Keratinocyte (primary cell): Measurements from ENCODE around the gene TRAM2. TPM values are rescaled to one million over a fixed set of nuclear protein-coding genes. Genes with fewer than 3 reads are reported as not detected.

Experiments
- DNase-seq: peaks from one replicate; pipeline ENCODE4 v3.0.0-alpha.2; 2011; ENCODE audit warnings: low read depth, missing footprints, low spot score
- FAIRE-seq: peaks from 2 replicates; lab custom pipeline; 2011; peaks lifted over from hg19 to GRCh38; lab: Jason Lieb, UNC
- H2AFZ ChIP-seq: 2 replicates; pipeline ENCODE4 v1.6.0; 2012; ENCODE audit warnings: low read length, control low read depth, inconsistent platforms; ENCODE audit not compliant: control insufficient read depth
- H3K27ac ChIP-seq: 2 replicates; pipeline ENCODE4 v1.5.1; 2011; ENCODE audit warnings: low read length; ENCODE audit not compliant: control insufficient read depth, insufficient read depth
- H3K27me3 ChIP-seq: 3 replicates; pipeline ENCODE4 v1.6.0; 2011; ENCODE audit warnings: low read length; ENCODE audit not compliant: control insufficient read depth, insufficient read depth; ENCODE audit errors: extremely low read depth
- H3K36me3 ChIP-seq, 2 experiments: 2 replicates in 1 of 2; 3 replicates in 1 of 2; pipeline ENCODE4 v1.5.1; 2011; ENCODE audit warnings: low read length in 2 of 2, mild to moderate bottlenecking in 1 of 2; ENCODE audit not compliant: control insufficient read depth in 2 of 2, insufficient read depth in 2 of 2; ENCODE audit errors: extremely low read depth in 1 of 2
- H3K4me1 ChIP-seq: 3 replicates; pipeline ENCODE4 v1.5.1; 2011; ENCODE audit warnings: low read length; ENCODE audit not compliant: control insufficient read depth, insufficient read depth; ENCODE audit errors: extremely low read depth
- H3K4me2 ChIP-seq: 3 replicates; pipeline ENCODE4 v1.6.0; 2011; ENCODE audit warnings: low read depth, low read length; ENCODE audit not compliant: control insufficient read depth, insufficient read depth; ENCODE audit errors: extremely low read depth
- H3K4me3 ChIP-seq, 3 experiments: fragments of 200-600 bp in 1 of 3; sonication (generic) in 1 of 3; 2 replicates in 2 of 3; 3 replicates in 1 of 3; pipeline ENCODE4 v1.5.1; 2011 to 2016; ENCODE audit warnings: low read length in 3 of 3, mild to moderate bottlenecking in 3 of 3, control low read depth in 2 of 3, inconsistent platforms in 1 of 3, low read depth in 1 of 3, mixed read lengths in 1 of 3, mixed run types in 1 of 3, moderate library complexity in 1 of 3; ENCODE audit not compliant: control insufficient read depth in 2 of 3, insufficient read depth in 2 of 3; ENCODE audit errors: extremely low read depth in 1 of 3
- H3K79me2 ChIP-seq: 2 replicates; pipeline ENCODE4 v1.6.0; 2012; ENCODE audit warnings: low read length; ENCODE audit not compliant: control insufficient read depth, insufficient read depth
- H3K9ac ChIP-seq: 3 replicates; pipeline ENCODE4 v1.6.0; 2011; ENCODE audit warnings: low read length; ENCODE audit not compliant: control insufficient read depth, insufficient read depth; ENCODE audit errors: extremely low read depth
- H3K9me1 ChIP-seq: 3 replicates; pipeline ENCODE4 v1.6.0; 2011; ENCODE audit warnings: low read length; ENCODE audit not compliant: control insufficient read depth, insufficient read depth; ENCODE audit errors: extremely low read depth
- H3K9me3 ChIP-seq: 2 replicates; pipeline ENCODE4 v1.5.1; 2012; ENCODE audit warnings: low read depth, low read length; ENCODE audit not compliant: control insufficient read depth
- H4K20me1 ChIP-seq: 3 replicates; pipeline ENCODE4 v1.6.0; 2011; ENCODE audit warnings: low read length; ENCODE audit not compliant: control insufficient read depth, insufficient read depth; ENCODE audit errors: extremely low read depth
- CTCF ChIP-seq, 3 experiments: IDR thresholded peaks in 1 of 3; conservative IDR thresholded peaks in 1 of 3; optimal IDR thresholded peaks in 1 of 3; 2 replicates in 2 of 3; 3 replicates in 1 of 3; pipeline versions ENCODE3 to v1.5.1; 2011; ENCODE audit warnings: low read length in 3 of 3, mild to moderate bottlenecking in 3 of 3, moderate library complexity in 2 of 3, control low read depth in 1 of 3, inconsistent platforms in 1 of 3; ENCODE audit not compliant: insufficient read depth in 2 of 3; ENCODE audit errors: extremely low read depth in 1 of 3
- EZH2 ChIP-seq: IDR thresholded peaks from one replicate; pipeline ENCODE4 v1.6.1; 2012; ENCODE audit warnings: inconsistent platforms, mild to moderate bottlenecking, low read length, moderate library complexity
- dilution Hi-C: fragments of 300-500 bp; cut with MboI; formaldehyde crosslinking; loops from one replicate; pipeline ENCODE4 v1.7.0; 2020; ENCODE audit warnings: low sequenced_read_pairs; ENCODE audit not compliant: extremely low pct_ligation_motif_present
- polyA plus RNA-seq, 5 experiments: library from polyadenylated mRNA; depleted of rRNA in 3 of 5; stranded (reverse) in 3 of 5; stranded (forward) in 1 of 5; unstranded in 1 of 5; fragments of >200 nt; gene quantifications; 1 replicate in 1 of 5; 2 replicates in 3 of 5; 3 replicates in 1 of 5; pipeline versions ENCODE4 v1.2.1 to v1.2.3, GENCODE V29; 2011 to 2012; ENCODE audit warnings: missing spikeins in 2 of 5, low read depth in 1 of 5, low replicate concordance in 1 of 5

Gene TRAM2
- polyA plus RNA-seq, 1 donor (not counting 4 experiments of a cell fraction or from before 2014, with no cell fraction given) = 9.2 TPM

DNA sequence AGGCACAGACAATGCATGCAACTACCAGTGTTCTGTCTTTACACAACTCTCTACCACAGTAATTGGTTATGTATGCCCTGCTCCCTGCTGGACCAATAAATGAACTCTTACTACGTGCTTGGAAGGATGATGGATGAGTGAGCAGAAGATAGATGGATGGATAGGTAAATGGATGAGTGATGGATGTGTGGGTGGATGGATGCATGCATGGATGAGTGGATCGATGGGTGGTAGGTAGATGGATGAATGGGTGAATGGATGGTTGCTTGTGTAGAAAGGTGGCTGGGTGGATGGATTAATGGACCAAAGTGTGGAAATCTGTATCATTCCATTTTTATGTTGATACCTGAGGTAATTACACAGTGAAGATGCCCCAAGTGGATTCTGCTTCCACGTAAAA, 10.1 kb upstream of the TRAM2 start:
- no peak overlapping the region for H3K9ac ChIP-seq
- H3K27me3 ChIP-seq = no peaks in the 10 kb centered on the region
- H3K79me2 ChIP-seq = no peaks in the 10 kb centered on the region
- no peak overlapping the region for H3K4me2 ChIP-seq
- no peak for FAIRE-seq
- no peaks in the 10 kb centered on the region for H4K20me1 ChIP-seq
- DNase-seq = no peak
- H3K9me3 ChIP-seq = no peaks in the 10 kb centered on the region
- peaks cover 3% of the 10 kb centered on the region for H3K4me1 ChIP-seq
- TF ChIP-seq CTCF (optimal IDR thresholded peaks at IDR 0.05 in 1 of 3, IDR thresholded peaks at IDR 0.05 in 1 of 3, conservative IDR thresholded peaks at IDR 0.05 in 1 of 3; ENCODE audit: extremely low read depth in 1 of 3, insufficient read depth in 2 of 3, low read length in 3 of 3) (no peak), EZH2 (no peak)
- H3K9me1 ChIP-seq = no peaks in the 10 kb centered on the region
- H3K4me3 ChIP-seq = no peak overlapping the region
- H3K27ac ChIP-seq = no peak overlapping the region
- H3K36me3 ChIP-seq = no peaks in the 10 kb centered on the region
- no peak overlapping the region for H2AFZ ChIP-seq
- dilution Hi-C loops = no loop called here

- H3K4me1 ChIP-seq = no peaks in the 10 kb centered on the region
- H2AFZ ChIP-seq = no peak overlapping the region
- no peak for TF ChIP-seq CTCF (optimal IDR thresholded peaks at IDR 0.05 in 1 of 3, IDR thresholded peaks at IDR 0.05 in 1 of 3, conservative IDR thresholded peaks at IDR 0.05 in 1 of 3; ENCODE audit: extremely low read depth in 1 of 3, insufficient read depth in 2 of 3, low read length in 3 of 3)
- no peaks in the 10 kb centered on the region for H3K9me3 ChIP-seq
- no peaks in the 10 kb centered on the region for H3K79me2 ChIP-seq
- FAIRE-seq (no peak), DNase-seq (no peak)
- H3K27me3 ChIP-seq = no peaks in the 10 kb centered on the region
- H4K20me1 ChIP-seq = no peaks in the 10 kb centered on the region
- H3K9me1 ChIP-seq = no peaks in the 10 kb centered on the region
- no peak overlapping the region for H3K9ac ChIP-seq
- no peak overlapping the region for H3K4me3 ChIP-seq
- dilution Hi-C loops = no loop called here
- H3K36me3 ChIP-seq = no peaks in the 10 kb centered on the region
- H3K4me2 ChIP-seq = no peak overlapping the region
- no peak overlapping the region for H3K27ac ChIP-seq
These were observed 7.3 kb upstream of the TRAM2 start for GRCh38 chr6:52584203-52584602.
